Stimulated activated CD8-positive, alpha-beta memory T cell treated with anti-CD3 and anti-CD28 coated beads, Interleukin-4, amount 100 ng/mL, for 48 hours (primary cell): Measurements from ENCODE around the gene SPPL2C.

Source experiments
- DNase-seq: peaks from one replicate; pipeline ENCODE4 v3.0.0-alpha.2; 2020

The SPPL2C gene

GRCh38 chr17:45844695-45845375 lies at the start of gene SPPL2C:
TSS of gene SPPL2C (plus strand) at chr17:45844881. CDS start at chr17:45844907, 26 bp downstream.
- DNase-seq = no peak

GRCh38 chr17:45800816-45801215 lies 43.9 kb upstream of the SPPL2C start:
- no peak for DNase-seq

GRCh38 chr17:45801421-45801820 lies 43.3 kb upstream of the SPPL2C start:
- no peak for DNase-seq

- no peak for DNase-seq
Measured at GRCh38 chr17:45808845-45809244, 35.8 kb upstream of the SPPL2C start.

GRCh38 chr17:45809499-45809898 lies 35.2 kb upstream of the SPPL2C start:
- no peak for DNase-seq

- no peak for DNase-seq
Measured at GRCh38 chr17:45812102-45812501, 32.6 kb upstream of the SPPL2C start.

GRCh38 chr17:45813048-45813725 lies 31.5 kb upstream of the SPPL2C start:
- DNase-seq = no peak

GRCh38 chr17:45814622-45815606 lies 29.8 kb upstream of the SPPL2C start:
- no peak for DNase-seq

- no peak for DNase-seq
Measured at GRCh38 chr17:45815752-45816151, 28.9 kb upstream of the SPPL2C start.

GRCh38 chr17:45818041-45818440 lies 26.6 kb upstream of the SPPL2C start:
- DNase-seq = no peak

GRCh38 chr17:45818699-45819098 lies 26.0 kb upstream of the SPPL2C start:
- DNase-seq = no peak

- no peak for DNase-seq
Measured at GRCh38 chr17:45819632-45820031, 25.0 kb upstream of the SPPL2C start.

GRCh38 chr17:45820052-45820780 lies 24.5 kb upstream of the SPPL2C start:
- no peak for DNase-seq

- no peak for DNase-seq
Measured at GRCh38 chr17:45821147-45821546, 23.5 kb upstream of the SPPL2C start.

- DNase-seq = no peak
Measured at GRCh38 chr17:45823598-45823997, 21.1 kb upstream of the SPPL2C start.

GRCh38 chr17:45824475-45824874 lies 20.2 kb upstream of the SPPL2C start:
- DNase-seq = no peak

GRCh38 chr17:45824901-45825492 lies 19.7 kb upstream of the SPPL2C start:
- no peak for DNase-seq

- no peak for DNase-seq
Measured at GRCh38 chr17:45825792-45826191, 18.9 kb upstream of the SPPL2C start.

- no peak for DNase-seq
Measured at GRCh38 chr17:45826919-45827588, 17.6 kb upstream of the SPPL2C start.

GRCh38 chr17:45828171-45828570 lies 16.5 kb upstream of the SPPL2C start:
- DNase-seq = no peak

- DNase-seq = no peak
Measured at GRCh38 chr17:45828582-45829133, 16.0 kb upstream of the SPPL2C start.
